Measurements from ENCODE around the gene TUBB1. TPM values are rescaled to one million over a fixed set of nuclear protein-coding genes. Genes with fewer than 3 reads are reported as not detected.

TUBB1 gene
- total RNA-seq, 1 experiment from 2014 or later, result not detected

GRCh38 chr20:59069026-59069425, 49.8 kb downstream of the TUBB1 start:
- no peaks in the 10 kb centered on the region for H3K36me3 ChIP-seq (ENCODE audit: insufficient read depth, low read length)

GRCh38 chr20:59071216-59071615, 52.0 kb downstream of the TUBB1 start:
- Histone ChIP-seq H3K79me2 (ENCODE audit: low read length) (no peaks in the 10 kb centered on the region), H3K4me3 (ENCODE audit: low read length) (no peak overlapping the region), H3K9me2 (replicated peaks; ENCODE audit: insufficient read depth, low read length) (no peaks in the 10 kb centered on the region), H2AFZ (ENCODE audit: low read length) (no peak overlapping the region), H4K20me1 (ENCODE audit: insufficient read depth, low read depth, low read length) (no peaks in the 10 kb centered on the region), H3K9me3 (ENCODE audit: low read length) (no peaks in the 10 kb centered on the region), H3K4me1 (ENCODE audit: low read length) (no peaks in the 10 kb centered on the region), H3K9ac (ENCODE audit: low read length) (no peak overlapping the region), H3K27ac (ENCODE audit: low read length) (no peak overlapping the region), H3K36me3 (ENCODE audit: insufficient read depth, low read length) (no peaks in the 10 kb centered on the region), H3K27me3 (ENCODE audit: low read length) (no peaks in the 10 kb centered on the region), H3K4me2 (ENCODE audit: low read depth, low read length, poor library complexity, severe bottlenecking) (no peak overlapping the region)
- DNase-seq, result no peak

More at GRCh38 chr20:59069026-59069425, 49.8 kb downstream of the TUBB1 start:
- Histone ChIP-seq H3K4me2 (ENCODE audit: low read depth, low read length, poor library complexity, severe bottlenecking) (no peak overlapping the region), H2AFZ (ENCODE audit: low read length) (no peak overlapping the region), H3K9me2 (replicated peaks; ENCODE audit: insufficient read depth, low read length) (no peaks in the 10 kb centered on the region), H3K9ac (ENCODE audit: low read length) (no peak overlapping the region), H3K4me1 (ENCODE audit: low read length) (no peaks in the 10 kb centered on the region), H4K20me1 (ENCODE audit: insufficient read depth, low read depth, low read length) (no peaks in the 10 kb centered on the region), H3K27ac (ENCODE audit: low read length) (no peak overlapping the region), H3K27me3 (ENCODE audit: low read length) (no peaks in the 10 kb centered on the region), H3K79me2 (ENCODE audit: low read length) (no peaks in the 10 kb centered on the region), H3K4me3 (ENCODE audit: low read length) (no peak overlapping the region), H3K9me3 (ENCODE audit: low read length) (no peaks in the 10 kb centered on the region)
- no peak for DNase-seq

GRCh38 chr20:59073582-59073981, 54.4 kb downstream of the TUBB1 start:
- Histone ChIP-seq H3K79me2 (ENCODE audit: low read length) (no peaks in the 10 kb centered on the region), H3K27ac (ENCODE audit: low read length) (no peak overlapping the region), H3K4me1 (ENCODE audit: low read length) (no peaks in the 10 kb centered on the region), H3K4me3 (ENCODE audit: low read length) (no peak overlapping the region), H4K20me1 (ENCODE audit: insufficient read depth, low read depth, low read length) (no peaks in the 10 kb centered on the region), H3K9me2 (replicated peaks; ENCODE audit: insufficient read depth, low read length) (no peaks in the 10 kb centered on the region), H3K27me3 (ENCODE audit: low read length) (no peaks in the 10 kb centered on the region), H3K9me3 (ENCODE audit: low read length) (no peaks in the 10 kb centered on the region), H3K36me3 (ENCODE audit: insufficient read depth, low read length) (no peaks in the 10 kb centered on the region), H3K4me2 (ENCODE audit: low read depth, low read length, poor library complexity, severe bottlenecking) (no peak overlapping the region), H2AFZ (ENCODE audit: low read length) (no peak overlapping the region), H3K9ac (ENCODE audit: low read length) (no peak overlapping the region)
- DNase-seq, result no peak

- Histone ChIP-seq H2AFZ (ENCODE audit: low read length) (no peak overlapping the region), H3K36me3 (ENCODE audit: insufficient read depth, low read length) (no peaks in the 10 kb centered on the region), H3K4me1 (ENCODE audit: low read length) (no peaks in the 10 kb centered on the region), H3K27me3 (ENCODE audit: low read length) (no peaks in the 10 kb centered on the region), H3K4me2 (ENCODE audit: low read depth, low read length, poor library complexity, severe bottlenecking) (no peak overlapping the region), H3K9me3 (ENCODE audit: low read length) (no peaks in the 10 kb centered on the region), H3K27ac (ENCODE audit: low read length) (no peak overlapping the region), H3K9ac (ENCODE audit: low read length) (no peak overlapping the region), H3K9me2 (replicated peaks; ENCODE audit: insufficient read depth, low read length) (no peaks in the 10 kb centered on the region), H3K4me3 (ENCODE audit: low read length) (no peak overlapping the region), H3K79me2 (ENCODE audit: low read length) (no peaks in the 10 kb centered on the region), H4K20me1 (ENCODE audit: insufficient read depth, low read depth, low read length) (no peaks in the 10 kb centered on the region)
- no peak for DNase-seq
Measured at GRCh38 chr20:59074456-59074855, 55.2 kb downstream of the TUBB1 start.

GRCh38 chr20:59075934-59076508, 56.8 kb downstream of the TUBB1 start:
- Histone ChIP-seq H3K4me3 (ENCODE audit: low read length) (no peak overlapping the region), H3K4me2 (ENCODE audit: low read depth, low read length, poor library complexity, severe bottlenecking) (no peak overlapping the region), H3K27ac (ENCODE audit: low read length) (no peak overlapping the region), H3K9me2 (replicated peaks; ENCODE audit: insufficient read depth, low read length) (no peaks in the 10 kb centered on the region), H3K4me1 (ENCODE audit: low read length) (no peaks in the 10 kb centered on the region), H3K36me3 (ENCODE audit: insufficient read depth, low read length) (no peaks in the 10 kb centered on the region), H3K9ac (ENCODE audit: low read length) (no peak overlapping the region), H3K9me3 (ENCODE audit: low read length) (no peaks in the 10 kb centered on the region), H2AFZ (ENCODE audit: low read length) (no peak overlapping the region), H3K27me3 (ENCODE audit: low read length) (no peaks in the 10 kb centered on the region), H3K79me2 (ENCODE audit: low read length) (no peaks in the 10 kb centered on the region), H4K20me1 (ENCODE audit: insufficient read depth, low read depth, low read length) (no peaks in the 10 kb centered on the region)
- DNase-seq, result no peak

Other genes with a start within 250 kb of the TUBB1 start
- 4.0 and 6.3 TPM in 2 replicates for gene GNAS-AS1, start 168.5 kb upstream of the TUBB1 start, total RNA-seq (2014; rRNA removed; shearing (Covaris generic); ENCODE audit: low replicate concordance)
- 600 and 624 TPM in 2 replicates for gene GNAS, start 166.7 kb upstream of the TUBB1 start, total RNA-seq (2014; rRNA removed; shearing (Covaris generic); ENCODE audit: low replicate concordance)
- 51.3 and 57.5 TPM in 2 replicates for gene NELFCD, start 38.2 kb upstream of the TUBB1 start, total RNA-seq (2014; rRNA removed; shearing (Covaris generic); ENCODE audit: low replicate concordance)
- gene CTSZ, start 12.2 kb upstream of the TUBB1 start, total RNA-seq (2014; rRNA removed; shearing (Covaris generic); ENCODE audit: low replicate concordance), result 111 and 215 TPM in 2 replicates
- 47.0 and 78.9 TPM in 2 replicates for gene ATP5F1E, start 12.9 kb downstream of the TUBB1 start, total RNA-seq (2014; rRNA removed; shearing (Covaris generic); ENCODE audit: low replicate concordance)
- gene PRELID3B, start 23.4 kb downstream of the TUBB1 start, total RNA-seq (2014; rRNA removed; shearing (Covaris generic); ENCODE audit: low replicate concordance), result 104 and 271 TPM in 2 replicates
- gene ZNF831, start 144.4 kb downstream of the TUBB1 start, total RNA-seq (2014; rRNA removed; shearing (Covaris generic); ENCODE audit: low replicate concordance), result 0.11 TPM in 1 of 2 replicates, not detected in the other